Sigmoid colon (tissue), 4 donors: ENCODE data around the gene LTF.

Experiments used
- CTCF ChIP-seq, 4 experiments: fragments of 450-650 bp in 3 of 4; fragments of 200-600 bp in 1 of 4; IDR thresholded peaks; one replicate each; pipeline ENCODE4 v1.5.1; 2016 to 2019; ENCODE audit warnings: antibody characterized with exemption in 4 of 4, mild to moderate bottlenecking in 3 of 4, moderate library complexity in 2 of 4
- EP300 ChIP-seq, 4 donors: sonication (generic); formaldehyde crosslinking; IDR thresholded peaks; one replicate each; pipeline ENCODE4 v1.6.1; 2017; ENCODE audit warnings: antibody characterized with exemption in 4 of 4
- POLR2A ChIP-seq, 2 donors: fragments of 450-650 bp; IDR thresholded peaks; one replicate each; pipeline ENCODE4 v1.6.1; 2016; ENCODE audit warnings: antibody characterized with exemption in 2 of 2, mild to moderate bottlenecking in 2 of 2, moderate library complexity in 2 of 2
- POLR2AphosphoS5 ChIP-seq, 4 donors: sonication (generic); formaldehyde crosslinking; IDR thresholded peaks; one replicate each; pipeline ENCODE4 v1.6.1; 2017; ENCODE audit warnings: antibody characterized with exemption in 4 of 4

DNA sequence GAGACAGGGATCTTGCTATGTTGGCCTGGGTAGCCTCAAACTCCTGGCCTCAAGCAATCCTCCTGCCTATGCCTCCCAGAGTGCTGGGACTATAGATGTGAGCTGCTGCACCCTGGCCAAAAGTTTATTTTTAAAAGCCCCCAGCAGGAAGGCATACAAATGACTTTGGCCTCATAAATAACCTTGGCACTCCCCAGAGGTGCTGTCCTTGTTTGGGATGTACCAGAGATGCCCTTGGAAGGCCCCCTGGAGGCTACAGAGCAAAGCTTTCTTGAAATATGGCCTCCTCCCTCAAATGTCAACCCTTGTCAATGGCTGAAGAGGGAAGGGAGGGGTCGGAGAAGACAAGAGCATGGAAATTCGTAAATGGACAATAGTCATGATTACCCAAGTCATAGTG lies 19.1 kb upstream of the LTF start:
- TF ChIP-seq CTCF (IDR thresholded peaks at IDR 0.05) (no peak), POLR2A (IDR thresholded peaks at IDR 0.05) (no peak), POLR2AphosphoS5 (IDR thresholded peaks at IDR 0.05) (no peak), EP300 (IDR thresholded peaks at IDR 0.05) (no peak)
